ENCODE results near the gene DGKE. TPM values are rescaled to one million over a fixed set of nuclear protein-coding genes. Genes with fewer than 3 reads are reported as not detected.

The DGKE gene
- total RNA-seq, 1 experiment from 2014 or later, result 8.5 TPM

DNA sequence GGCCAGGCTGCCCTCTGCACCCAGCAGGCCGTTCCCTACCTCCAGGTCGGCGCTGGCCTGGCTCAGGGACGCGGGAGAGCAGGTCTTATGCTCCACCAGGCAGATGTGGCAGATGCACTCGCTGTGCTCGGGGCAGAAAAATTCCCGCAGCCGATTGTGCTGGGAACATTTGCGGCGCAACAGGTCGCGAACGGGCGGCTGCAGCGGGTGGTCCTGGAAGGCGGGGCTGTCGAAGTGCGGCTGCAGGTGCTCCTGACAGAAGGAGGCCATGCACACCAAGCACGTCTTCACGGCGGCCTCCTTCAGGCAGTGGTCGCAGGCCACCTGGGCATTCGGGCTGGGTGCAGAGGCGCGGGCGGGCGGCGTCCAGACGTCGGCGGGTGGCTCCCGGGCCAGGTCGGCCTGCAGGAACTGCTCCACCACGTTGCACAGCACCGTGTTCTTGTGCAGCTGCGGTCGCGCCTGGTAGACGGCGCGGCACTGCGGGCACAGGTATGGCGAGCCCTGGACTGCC is 79.5 kb downstream of the DGKE start (continued):
- TF ChIP-seq, protein P1, sequence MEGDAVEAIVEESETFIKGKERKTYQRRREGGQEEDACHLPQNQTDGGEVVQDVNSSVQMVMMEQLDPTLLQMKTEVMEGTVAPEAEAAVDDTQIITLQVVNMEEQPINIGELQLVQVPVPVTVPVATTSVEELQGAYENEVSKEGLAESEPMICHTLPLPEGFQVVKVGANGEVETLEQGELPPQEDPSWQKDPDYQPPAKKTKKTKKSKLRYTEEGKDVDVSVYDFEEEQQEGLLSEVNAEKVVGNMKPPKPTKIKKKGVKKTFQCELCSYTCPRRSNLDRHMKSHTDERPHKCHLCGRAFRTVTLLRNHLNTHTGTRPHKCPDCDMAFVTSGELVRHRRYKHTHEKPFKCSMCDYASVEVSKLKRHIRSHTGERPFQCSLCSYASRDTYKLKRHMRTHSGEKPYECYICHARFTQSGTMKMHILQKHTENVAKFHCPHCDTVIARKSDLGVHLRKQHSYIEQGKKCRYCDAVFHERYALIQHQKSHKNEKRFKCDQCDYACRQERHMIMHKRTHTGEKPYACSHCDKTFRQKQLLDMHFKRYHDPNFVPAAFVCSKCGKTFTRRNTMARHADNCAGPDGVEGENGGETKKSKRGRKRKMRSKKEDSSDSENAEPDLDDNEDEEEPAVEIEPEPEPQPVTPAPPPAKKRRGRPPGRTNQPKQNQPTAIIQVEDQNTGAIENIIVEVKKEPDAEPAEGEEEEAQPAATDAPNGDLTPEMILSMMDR (IDR thresholded peaks at IDR 0.05), result no peak
- TF ChIP-seq TEAD4 (CRISPR knock-in tag; IDR thresholded peaks at IDR 0.05) (no peak), ZNF423 (CRISPR knock-in tag; IDR thresholded peaks at IDR 0.05) (no peak), ESRRA (CRISPR knock-in tag; IDR thresholded peaks at IDR 0.05; ENCODE audit: borderline replicate concordance) (no peak), HMGA2 (CRISPR knock-in tag; IDR thresholded peaks at IDR 0.05) (no peak), JAZF1 (CRISPR knock-in tag; IDR thresholded peaks at IDR 0.05) (no peak), TEAD1 (CRISPR knock-in tag; IDR thresholded peaks at IDR 0.05) (no peak)
- TF ChIP-seq, protein P2, sequence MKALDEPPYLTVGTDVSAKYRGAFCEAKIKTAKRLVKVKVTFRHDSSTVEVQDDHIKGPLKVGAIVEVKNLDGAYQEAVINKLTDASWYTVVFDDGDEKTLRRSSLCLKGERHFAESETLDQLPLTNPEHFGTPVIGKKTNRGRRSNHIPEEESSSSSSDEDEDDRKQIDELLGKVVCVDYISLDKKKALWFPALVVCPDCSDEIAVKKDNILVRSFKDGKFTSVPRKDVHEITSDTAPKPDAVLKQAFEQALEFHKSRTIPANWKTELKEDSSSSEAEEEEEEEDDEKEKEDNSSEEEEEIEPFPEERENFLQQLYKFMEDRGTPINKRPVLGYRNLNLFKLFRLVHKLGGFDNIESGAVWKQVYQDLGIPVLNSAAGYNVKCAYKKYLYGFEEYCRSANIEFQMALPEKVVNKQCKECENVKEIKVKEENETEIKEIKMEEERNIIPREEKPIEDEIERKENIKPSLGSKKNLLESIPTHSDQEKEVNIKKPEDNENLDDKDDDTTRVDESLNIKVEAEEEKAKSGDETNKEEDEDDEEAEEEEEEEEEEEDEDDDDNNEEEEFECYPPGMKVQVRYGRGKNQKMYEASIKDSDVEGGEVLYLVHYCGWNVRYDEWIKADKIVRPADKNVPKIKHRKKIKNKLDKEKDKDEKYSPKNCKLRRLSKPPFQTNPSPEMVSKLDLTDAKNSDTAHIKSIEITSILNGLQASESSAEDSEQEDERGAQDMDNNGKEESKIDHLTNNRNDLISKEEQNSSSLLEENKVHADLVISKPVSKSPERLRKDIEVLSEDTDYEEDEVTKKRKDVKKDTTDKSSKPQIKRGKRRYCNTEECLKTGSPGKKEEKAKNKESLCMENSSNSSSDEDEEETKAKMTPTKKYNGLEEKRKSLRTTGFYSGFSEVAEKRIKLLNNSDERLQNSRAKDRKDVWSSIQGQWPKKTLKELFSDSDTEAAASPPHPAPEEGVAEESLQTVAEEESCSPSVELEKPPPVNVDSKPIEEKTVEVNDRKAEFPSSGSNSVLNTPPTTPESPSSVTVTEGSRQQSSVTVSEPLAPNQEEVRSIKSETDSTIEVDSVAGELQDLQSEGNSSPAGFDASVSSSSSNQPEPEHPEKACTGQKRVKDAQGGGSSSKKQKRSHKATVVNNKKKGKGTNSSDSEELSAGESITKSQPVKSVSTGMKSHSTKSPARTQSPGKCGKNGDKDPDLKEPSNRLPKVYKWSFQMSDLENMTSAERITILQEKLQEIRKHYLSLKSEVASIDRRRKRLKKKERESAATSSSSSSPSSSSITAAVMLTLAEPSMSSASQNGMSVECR (CRISPR knock-in tag; IDR thresholded peaks at IDR 0.05; ENCODE audit: borderline replicate concordance), result 0 out of 2 replicates have a peak, but pooled peaks have one; percentile 29
- TF ChIP-seq, protein P3, sequence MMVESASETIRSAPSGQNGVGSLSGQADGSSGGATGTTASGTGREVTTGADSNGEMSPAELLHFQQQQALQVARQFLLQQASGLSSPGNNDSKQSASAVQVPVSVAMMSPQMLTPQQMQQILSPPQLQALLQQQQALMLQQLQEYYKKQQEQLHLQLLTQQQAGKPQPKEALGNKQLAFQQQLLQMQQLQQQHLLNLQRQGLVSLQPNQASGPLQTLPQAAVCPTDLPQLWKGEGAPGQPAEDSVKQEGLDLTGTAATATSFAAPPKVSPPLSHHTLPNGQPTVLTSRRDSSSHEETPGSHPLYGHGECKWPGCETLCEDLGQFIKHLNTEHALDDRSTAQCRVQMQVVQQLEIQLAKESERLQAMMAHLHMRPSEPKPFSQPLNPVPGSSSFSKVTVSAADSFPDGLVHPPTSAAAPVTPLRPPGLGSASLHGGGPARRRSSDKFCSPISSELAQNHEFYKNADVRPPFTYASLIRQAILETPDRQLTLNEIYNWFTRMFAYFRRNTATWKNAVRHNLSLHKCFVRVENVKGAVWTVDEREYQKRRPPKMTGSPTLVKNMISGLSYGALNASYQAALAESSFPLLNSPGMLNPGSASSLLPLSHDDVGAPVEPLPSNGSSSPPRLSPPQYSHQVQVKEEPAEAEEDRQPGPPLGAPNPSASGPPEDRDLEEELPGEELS (CRISPR knock-in tag; IDR thresholded peaks at IDR 0.05), result 0 out of 2 replicates have a peak, but pooled peaks have one; percentile 29
- TF ChIP-seq, protein P4, sequence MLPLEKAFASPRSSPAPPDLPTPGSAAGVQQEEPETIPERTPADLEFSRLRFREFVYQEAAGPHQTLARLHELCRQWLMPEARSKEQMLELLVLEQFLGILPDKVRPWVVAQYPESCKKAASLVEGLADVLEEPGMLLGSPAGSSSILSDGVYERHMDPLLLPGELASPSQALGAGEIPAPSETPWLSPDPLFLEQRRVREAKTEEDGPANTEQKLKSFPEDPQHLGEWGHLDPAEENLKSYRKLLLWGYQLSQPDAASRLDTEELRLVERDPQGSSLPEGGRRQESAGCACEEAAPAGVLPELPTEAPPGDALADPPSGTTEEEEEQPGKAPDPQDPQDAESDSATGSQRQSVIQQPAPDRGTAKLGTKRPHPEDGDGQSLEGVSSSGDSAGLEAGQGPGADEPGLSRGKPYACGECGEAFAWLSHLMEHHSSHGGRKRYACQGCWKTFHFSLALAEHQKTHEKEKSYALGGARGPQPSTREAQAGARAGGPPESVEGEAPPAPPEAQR (CRISPR knock-in tag; IDR thresholded peaks at IDR 0.05), result no peak
- TF ChIP-seq, protein P5, sequence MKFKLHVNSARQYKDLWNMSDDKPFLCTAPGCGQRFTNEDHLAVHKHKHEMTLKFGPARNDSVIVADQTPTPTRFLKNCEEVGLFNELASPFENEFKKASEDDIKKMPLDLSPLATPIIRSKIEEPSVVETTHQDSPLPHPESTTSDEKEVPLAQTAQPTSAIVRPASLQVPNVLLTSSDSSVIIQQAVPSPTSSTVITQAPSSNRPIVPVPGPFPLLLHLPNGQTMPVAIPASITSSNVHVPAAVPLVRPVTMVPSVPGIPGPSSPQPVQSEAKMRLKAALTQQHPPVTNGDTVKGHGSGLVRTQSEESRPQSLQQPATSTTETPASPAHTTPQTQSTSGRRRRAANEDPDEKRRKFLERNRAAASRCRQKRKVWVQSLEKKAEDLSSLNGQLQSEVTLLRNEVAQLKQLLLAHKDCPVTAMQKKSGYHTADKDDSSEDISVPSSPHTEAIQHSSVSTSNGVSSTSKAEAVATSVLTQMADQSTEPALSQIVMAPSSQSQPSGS (CRISPR knock-in tag; IDR thresholded peaks at IDR 0.05; ENCODE audit: borderline replicate concordance, low read depth), result no peak
- TF ChIP-seq, protein P6, sequence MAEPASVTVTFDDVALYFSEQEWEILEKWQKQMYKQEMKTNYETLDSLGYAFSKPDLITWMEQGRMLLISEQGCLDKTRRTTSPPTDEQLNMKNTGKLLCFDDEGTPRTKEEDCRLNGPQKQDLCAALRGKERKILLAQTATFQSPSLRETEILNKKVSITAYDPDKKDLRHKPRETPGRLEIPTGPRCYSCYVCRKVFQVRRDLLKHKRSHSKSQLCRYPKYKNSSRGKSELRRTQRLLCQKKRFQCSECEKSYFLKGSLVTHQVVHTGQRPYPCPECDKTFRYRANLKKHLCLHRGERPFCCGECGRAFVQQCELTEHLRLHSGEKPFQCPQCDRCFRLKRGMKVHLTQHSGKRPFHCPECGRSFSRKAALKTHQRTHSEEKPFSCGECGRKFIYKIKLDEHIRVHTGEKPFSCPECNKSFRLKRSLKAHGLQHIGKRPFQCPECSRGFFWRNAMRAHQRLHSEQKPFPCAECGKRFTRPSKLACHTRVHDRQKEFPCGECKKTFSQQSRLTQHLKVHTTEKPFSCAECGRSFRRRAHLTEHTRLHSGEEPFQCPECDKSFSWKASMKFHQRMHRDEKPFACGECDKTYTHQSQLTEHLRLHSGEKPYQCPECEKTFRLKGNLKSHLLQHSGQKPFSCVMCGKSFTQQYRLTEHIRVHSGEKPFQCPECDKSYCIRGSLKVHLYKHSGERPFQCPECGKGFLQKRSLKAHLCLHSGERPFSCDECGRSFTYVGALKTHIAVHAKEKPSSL (CRISPR knock-in tag; conservative IDR thresholded peaks at IDR 0.05), result no peak

Data from WTC11 (cell line).